Measurements from ENCODE around the gene TRANK1. TPM values are rescaled to one million over a fixed set of nuclear protein-coding genes. Genes with fewer than 3 reads are reported as not detected.

Gene TRANK1
- total RNA-seq, 1 experiment from 2014 or later, result 8.4 TPM

DNA sequence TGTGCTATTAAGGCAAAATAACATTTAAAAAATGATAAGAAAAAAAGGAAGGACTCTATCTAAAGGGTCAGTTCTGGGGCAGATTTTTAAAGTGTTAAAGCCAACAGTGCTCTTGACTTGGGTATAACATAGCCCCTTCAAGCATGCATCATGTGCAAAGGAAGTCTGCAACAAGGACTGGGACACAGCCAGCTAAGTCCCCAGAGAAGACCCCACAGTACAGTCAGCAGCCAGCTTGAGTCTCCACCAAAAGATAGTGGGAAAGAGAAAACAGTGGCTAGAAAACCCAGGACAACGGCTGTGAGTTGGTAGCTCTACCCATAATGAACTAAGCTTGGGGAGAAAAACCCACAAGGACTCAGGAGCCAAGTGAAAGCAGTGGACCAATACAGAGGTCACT, 94.1 kb downstream of the TRANK1 start:
- no peak for DNase-seq (ENCODE audit: low read depth)

GRCh38 chr3:36846406-36846805, 98.4 kb downstream of the TRANK1 start:
- DNase-seq (ENCODE audit: low read depth), result no peak

- DNase-seq (ENCODE audit: low read depth), result no peak
Observed at GRCh38 chr3:36843065-36844051, 101.5 kb downstream of the TRANK1 start.

- no peak for DNase-seq (ENCODE audit: low read depth)
Observed at GRCh38 chr3:36842275-36842674, 102.6 kb downstream of the TRANK1 start.

- DNase-seq (ENCODE audit: low read depth), result no peak
Observed at GRCh38 chr3:36840453-36840921, 104.4 kb downstream of the TRANK1 start.

DNA sequence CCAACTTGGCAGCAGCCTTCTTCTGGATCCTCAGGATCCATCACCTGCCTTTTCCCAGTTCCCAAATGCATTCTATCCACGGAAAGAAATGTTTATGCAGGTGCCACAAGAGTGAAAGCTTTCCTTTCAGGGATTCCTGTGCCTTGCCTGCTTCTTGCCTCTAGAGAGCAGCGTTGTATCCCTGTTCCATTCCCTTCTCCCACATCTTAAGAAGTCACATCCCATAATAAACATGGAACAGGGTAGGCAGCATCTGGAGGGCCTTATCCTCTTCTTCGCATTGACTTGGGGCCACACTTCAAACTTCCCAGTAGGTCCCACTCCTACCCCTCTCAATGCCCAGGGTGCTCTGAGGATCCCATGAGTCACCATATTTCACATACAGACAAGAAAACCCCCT, 107.8 kb downstream of the TRANK1 start:
- no peak for DNase-seq (ENCODE audit: low read depth)

GRCh38 chr3:36833160-36833814, 111.6 kb downstream of the TRANK1 start:
- no peak for DNase-seq (ENCODE audit: low read depth)

DNA sequence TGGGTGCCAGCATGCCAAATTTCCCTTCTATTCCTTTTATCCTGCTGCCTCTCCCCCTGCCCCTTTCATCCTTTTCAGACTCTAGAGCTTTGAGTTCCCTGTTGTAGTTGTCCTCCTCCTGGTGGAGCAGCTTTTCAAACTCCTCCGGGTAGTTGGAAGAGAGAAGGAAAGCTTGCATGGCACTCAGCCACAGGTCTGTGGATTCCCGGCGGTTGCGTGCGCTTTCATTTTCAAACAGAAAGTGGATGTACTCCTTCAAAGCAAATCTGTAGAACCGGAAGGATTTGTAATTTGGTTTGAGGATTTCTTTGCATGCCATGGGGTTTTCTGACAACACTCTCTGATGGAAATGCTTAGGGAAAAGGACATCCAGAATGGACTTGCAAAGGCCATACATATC, 112.4 kb downstream of the TRANK1 start:
- DNase-seq (ENCODE audit: low read depth), result no peak

DNA sequence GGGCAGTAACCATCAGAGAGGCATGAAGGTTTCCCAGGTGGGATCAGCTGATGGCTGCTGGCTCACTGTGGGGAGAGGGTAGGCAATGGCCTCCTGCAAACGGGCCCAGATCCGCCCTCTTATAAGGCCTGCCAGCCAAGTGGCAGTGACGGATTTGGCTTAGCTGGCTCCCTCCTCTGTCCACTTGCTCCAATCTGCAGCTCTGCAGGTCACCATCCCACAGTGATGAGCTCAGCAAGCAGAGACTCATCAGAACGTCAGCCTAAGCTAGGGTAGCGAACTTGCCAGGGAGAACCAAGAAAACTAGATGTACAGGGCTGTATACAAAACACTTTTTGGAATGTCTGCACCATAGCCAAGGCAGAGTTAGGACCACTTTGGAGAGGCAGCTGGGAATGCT, 117.7 kb downstream of the TRANK1 start:
- no peak for DNase-seq (ENCODE audit: low read depth)

DNA sequence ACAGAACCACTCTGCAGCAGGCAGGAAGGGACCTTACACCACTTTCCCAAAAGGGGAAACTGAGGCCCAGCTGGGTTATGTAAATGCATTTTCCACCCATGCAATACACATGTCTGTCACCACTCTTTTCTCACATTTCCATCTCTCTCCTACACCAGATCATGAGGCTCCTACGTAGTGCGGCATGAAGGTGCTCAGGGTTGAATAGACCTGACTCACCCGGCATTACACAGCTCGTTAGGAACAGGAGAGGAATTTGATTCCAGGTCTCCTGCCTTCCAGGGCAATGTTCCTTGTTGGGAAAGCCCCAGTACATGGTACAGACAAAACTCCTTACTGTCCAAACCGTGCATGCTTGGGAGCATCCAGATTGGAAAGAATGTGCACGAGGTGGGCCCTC, 118.6 kb downstream of the TRANK1 start:
- no peak for DNase-seq (ENCODE audit: low read depth)

GRCh38 chr3:36824443-36824842, 120.4 kb downstream of the TRANK1 start:
- no peak for DNase-seq (ENCODE audit: low read depth)

DNA sequence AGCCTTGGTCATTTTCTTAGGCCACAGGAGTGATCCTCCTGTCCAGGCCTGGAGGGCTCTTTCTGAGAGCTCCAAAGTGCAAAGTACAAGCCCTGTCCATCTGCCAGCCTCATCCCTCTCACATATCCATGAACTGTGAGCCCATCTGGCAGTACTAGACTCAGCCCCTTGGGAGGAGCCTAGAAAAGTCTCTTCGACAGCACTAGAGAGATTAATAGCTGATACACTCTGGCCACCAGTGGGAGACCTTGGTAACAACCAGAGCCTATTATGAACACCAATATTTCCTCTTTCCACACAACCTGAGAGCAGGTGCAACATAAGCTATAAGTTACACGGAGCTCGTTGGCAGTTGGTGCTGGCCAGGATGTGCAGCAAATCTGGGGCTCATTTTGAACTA, 121.0 kb downstream of the TRANK1 start:
- DNase-seq (ENCODE audit: low read depth), result no peak

GRCh38 chr3:36820083-36820482, 124.8 kb downstream of the TRANK1 start:
- no peak for DNase-seq (ENCODE audit: low read depth)

- no peak for DNase-seq (ENCODE audit: low read depth)
Observed at GRCh38 chr3:36817806-36818533, 126.9 kb downstream of the TRANK1 start.

DNA sequence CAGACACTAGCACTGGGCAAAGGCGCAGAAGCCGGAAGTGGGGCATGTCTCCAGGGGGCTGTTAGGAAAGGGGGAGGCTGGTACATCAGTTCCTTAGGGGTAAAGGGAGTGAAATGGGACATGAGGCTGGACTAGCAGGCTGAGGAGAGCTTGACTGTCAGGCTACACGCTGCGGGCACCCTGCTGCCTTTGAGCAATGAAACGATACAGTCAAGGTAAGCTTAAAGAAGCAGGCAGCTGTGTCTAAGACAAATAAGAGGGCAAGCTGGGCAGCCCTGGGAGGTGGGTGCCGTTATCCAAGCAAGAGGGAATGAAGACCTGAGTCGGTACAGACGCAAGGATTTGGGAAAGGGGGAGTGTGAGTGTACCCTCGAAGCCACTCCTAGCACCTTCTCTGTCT, 129.5 kb downstream of the TRANK1 start:
- no peak for DNase-seq (ENCODE audit: low read depth)

- no peak for DNase-seq (ENCODE audit: low read depth)
Observed at GRCh38 chr3:36814776-36815175, 130.1 kb downstream of the TRANK1 start.

GRCh38 chr3:36814066-36814717, 130.7 kb downstream of the TRANK1 start:
- no peak for DNase-seq (ENCODE audit: low read depth)

DNA sequence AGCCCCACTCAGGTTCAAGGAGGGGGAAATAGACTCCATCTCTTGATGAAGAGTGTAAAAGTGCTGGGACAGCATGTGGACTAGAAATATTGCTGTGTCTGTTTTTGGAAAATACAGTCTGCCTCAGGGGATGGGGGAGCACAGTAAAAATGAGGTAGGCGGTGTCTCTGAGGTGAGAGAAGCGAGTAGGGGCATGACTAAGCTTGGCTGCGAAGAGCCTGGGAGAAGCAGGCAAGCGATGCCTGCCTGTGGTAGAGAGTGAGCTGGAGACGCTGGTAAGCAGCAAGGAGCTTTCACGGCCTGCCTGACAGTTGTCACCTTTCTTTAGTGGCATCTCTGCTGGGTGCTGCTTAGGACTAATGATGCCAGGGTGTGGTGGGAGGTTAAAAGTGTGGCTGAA, 131.5 kb downstream of the TRANK1 start:
- DNase-seq (ENCODE audit: low read depth), result no peak

- no peak for DNase-seq (ENCODE audit: low read depth)
Observed at GRCh38 chr3:36812240-36812639, 132.6 kb downstream of the TRANK1 start.

GRCh38 chr3:36811768-36812167, 133.1 kb downstream of the TRANK1 start:
- DNase-seq (ENCODE audit: low read depth), result no peak

DNA sequence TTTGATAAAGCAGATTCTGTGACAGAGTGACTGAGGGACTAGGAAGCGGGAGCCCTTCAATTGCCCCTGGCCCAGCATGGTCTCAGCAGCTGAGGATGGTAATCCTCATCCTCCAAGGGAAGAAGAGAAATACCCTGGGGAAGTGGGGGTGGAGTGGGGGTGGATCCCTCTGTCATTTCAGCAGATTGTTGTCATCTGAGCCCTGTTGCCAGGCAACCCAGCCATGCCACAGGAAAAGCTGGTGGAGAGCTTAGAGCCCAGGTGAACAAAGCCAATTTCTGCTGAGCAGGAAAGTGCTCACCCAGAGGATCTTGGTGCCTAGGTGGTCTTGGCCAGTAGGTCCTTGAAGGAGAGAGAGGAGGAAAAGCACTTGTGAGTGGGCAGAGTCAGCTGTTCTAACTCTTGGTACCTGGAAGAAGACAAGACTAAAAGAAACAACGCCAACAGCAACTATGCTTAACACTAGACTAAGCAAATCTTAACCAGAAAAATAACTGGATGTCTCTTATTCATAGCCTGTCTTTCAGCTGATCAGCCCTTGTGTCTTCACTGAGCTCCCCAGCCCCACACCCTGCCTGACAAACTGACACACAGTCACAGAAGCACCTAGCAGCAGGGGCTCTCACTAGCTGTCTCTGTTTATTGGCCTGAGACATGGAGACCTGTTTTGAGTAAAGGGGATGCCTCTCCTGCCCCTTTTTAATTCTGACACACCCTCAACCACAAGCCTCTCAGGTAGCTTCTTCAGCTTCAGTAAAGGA, 140.4 kb downstream of the TRANK1 start:
- DNase-seq (ENCODE audit: low read depth), result no peak

All from LHCN-M2 (cell line).